NCI-H510A (cell line): Measurements from ENCODE around the gene SLC27A5.
"Not testable (repeated sequence)": the region's sequence is repeated elsewhere in the genome, so short reads cannot be mapped to it uniquely, and the experiment has no call there.

Source experiments
- DNase-seq: peaks from one replicate; lab custom pipeline; 2025; lab: John Stamatoyannopoulos, UW

SLC27A5 gene

DNA sequence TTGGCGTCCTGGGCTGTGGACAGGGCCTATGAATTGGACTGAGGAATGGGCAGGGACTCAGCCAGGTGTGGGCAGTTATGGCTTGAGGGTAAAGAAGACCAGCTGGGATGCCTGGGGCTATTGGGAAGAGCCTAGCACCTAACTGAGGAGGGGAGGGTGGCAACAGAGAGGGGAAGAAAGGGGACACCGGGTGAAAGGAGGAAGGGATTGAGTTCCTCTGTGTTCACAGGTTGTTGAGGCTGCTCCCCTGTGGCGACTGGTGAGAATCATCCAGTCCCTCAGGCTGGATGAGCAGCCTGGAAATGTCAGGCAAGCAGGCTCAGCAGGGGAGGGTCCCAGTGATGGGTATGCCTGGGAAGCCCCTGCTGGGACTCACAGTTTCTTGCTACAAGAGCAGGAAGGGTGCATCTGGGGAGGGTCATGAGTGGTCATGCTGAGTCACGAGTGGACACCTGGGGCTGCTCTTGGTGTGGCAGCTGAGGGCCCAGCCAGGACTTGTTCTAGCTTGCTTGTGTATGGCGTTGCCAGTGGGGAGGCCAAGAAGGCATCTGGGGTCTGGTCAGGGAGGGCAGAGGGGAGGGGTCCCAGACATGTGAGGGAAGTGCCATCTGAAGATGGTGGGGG, 43.5 kb downstream of the SLC27A5 start:
- DNase-seq, result no peak

- peak; percentile 97 for DNase-seq
These were observed 44.8 kb downstream of the SLC27A5 start, which contains the start of gene ZNF324 for GRCh38 chr19:58466760-58467589. TSS of gene ZNF324 (plus strand) at chr19:58467080. CDS start at chr19:58469186, 2,106 bp downstream.

DNA sequence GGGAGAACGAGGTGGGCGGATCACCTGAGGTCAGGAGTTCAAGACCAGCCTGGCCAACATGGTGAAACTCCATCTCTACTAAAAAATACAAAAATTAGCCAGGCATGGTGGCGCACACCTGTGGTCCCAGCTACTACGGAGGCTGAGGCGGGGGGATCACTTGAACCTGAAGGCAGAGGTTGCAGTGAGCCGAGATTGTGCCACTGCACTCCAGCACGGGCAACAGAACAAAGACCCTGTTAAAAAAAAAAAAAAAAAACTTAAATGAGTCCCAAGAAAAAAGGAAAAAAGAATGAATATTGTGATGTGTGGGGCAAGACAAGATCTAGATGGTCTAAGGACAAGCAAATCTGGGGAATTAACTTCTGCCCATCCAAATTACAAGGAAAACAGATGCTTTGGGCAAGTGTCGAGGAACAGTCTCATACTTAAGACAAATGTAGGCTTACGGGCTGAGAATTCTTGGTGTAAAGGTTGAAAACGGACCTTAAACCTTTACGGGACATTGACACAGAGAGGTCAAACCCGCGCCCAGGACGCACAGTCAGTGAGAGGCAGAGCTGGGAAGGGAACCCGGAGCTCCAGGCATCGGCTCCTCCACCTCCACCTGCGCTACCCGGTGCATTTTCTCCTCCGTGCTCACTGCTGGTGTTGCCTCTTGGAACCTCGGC, 45.6 kb downstream of the SLC27A5 start:
- DNase-seq, result no peak

DNA sequence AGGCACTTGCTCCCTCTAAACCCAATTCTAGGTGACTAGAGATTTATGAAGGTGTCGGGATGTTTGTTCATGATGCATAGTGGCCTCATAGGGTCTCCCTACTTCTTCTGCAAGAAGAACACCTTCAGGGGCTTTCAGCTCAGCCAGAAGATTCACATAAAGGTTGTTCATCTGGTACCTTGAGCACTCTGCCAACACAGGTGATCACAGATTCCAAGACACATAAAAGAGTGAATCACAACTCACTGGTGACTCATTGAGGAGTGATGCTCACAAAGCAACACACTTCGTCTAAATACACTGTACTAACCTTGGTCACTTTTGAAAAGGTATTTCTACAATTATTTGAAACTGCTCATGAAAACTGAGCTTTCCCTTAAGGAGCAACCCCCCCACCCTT, 51.8 kb downstream of the SLC27A5 start:
- no peak for DNase-seq

- no peak for DNase-seq
These were observed 55.7 kb downstream of the SLC27A5 start for GRCh38 chr19:58456111-58456510.

DNA sequence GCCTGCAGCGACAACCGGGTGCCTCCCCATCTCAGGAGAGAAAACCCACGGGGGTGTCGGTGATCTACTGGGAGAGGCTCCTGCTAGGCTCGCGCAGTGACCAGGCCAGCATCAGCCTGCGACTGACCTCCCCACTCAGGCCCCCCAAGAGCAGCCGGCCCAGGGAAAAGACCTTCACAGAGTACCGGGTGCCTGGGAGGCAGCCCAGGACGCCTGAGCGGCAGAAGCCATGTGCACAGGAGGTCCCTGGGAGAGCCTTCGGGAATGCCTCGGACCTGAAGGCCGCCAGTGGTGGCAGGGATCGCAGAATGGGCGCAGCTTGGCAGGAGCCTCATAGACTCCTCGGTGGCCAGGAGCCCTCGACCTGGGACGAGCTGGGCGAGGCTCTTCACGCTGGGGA, 56.5 kb downstream of the SLC27A5 start:
- DNase-seq, result no peak

- DNase-seq, result no peak
These were observed 58.0 kb downstream of the SLC27A5 start for GRCh38 chr19:58453743-58454142.

DNA sequence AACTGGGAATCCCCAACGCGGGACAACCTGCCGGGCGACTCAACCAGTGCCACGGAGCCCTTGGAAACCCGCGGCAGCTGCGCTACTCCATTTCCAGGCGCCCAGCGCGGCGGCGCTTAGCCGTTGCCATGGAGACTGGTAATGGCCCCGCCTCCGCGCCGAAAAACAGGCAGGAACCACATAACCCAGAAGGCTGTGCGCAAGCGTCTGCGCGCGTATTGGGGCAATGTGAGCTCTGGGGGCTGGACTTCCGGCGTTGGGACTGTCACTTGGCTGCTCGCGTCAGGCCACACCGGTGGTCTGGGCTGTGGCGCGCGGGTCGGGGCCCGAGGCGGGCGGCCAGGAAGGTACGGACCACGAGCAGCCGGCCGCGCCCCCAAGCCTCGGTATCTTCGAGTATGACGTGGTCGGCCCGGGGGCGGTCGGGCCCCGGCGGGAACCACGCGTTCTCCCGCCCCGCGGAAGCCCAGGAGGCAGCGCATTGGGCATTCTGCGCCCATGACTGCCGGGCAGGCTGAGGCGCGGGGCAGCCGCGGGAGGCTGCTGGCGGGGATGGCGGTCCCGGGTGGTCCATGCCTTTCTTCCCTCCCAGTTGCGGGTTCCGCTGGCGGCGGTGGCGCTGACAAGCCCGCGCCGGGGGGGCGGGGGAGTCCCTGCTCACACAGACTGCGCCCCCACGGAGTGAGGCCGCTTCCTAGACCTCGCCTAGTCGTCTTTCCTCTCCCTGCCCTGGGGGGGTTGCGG, 60.3 kb downstream of the SLC27A5 start, which contains the start of gene ZNF324B:
Gene ZNF324B, plus strand, starts transcription at position 265 of the 744 bp plus-strand sequence. CDS start 2,080 bp downstream, outside the sequence.
- DNase-seq, result peak; percentile 94

GRCh38 chr19:58450856-58451357, 60.9 kb downstream of the SLC27A5 start:
- no peak for DNase-seq

DNA sequence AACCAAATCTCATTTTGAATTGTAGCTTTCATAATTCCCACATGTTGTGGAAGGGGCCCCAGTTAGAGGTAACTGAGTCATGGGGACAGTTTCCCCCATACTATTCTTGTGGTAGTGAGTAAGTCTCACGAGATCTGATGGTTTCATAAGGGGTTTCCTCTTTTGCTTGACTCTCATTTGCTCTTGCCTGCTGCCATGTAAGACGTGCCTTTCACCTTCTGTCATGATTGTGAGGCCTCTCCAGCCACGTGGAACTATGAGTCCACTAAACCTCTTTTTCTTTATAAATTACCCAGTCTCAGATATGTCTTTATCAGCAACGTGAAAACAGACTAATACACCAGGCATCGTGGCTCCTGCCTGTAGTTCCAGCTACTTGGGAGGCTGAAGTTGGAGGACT, 61.8 kb downstream of the SLC27A5 start:
- DNase-seq, result not testable (repeated sequence)

GRCh38 chr19:58448860-58449259, 62.9 kb downstream of the SLC27A5 start:
- DNase-seq, result not testable (repeated sequence)
